K562 (cell line): ENCODE measurements around the gene FANCC.

ENCODE experiments used
- CEBPB ChIP-seq: fragments of 450-650 bp; IDR thresholded peaks from 2 replicates; pipeline ENCODE4 v1.6.1; 2016; ENCODE audit warnings: missing genetic modification characterization, missing compliant biosample characterization
- EP300 ChIP-seq: IDR thresholded peaks from 2 replicates; pipeline ENCODE4 v1.6.1; 2012; ENCODE audit warnings: low read length, improper control_type of control experiment
- ETV5 ChIP-seq: sonication (generic); formaldehyde crosslinking; IDR thresholded peaks from 2 replicates; pipeline ENCODE4 v1.4.0; 2020; ENCODE audit warnings: low read depth, mild to moderate bottlenecking, missing genetic modification reagents
- MAFF ChIP-seq: IDR thresholded peaks from 2 replicates; pipeline ENCODE4 v1.6.1; 2012; ENCODE audit warnings: low read length, improper control_type of control experiment
- MAFK ChIP-seq: IDR thresholded peaks from 2 replicates; pipeline ENCODE4 v1.6.1; 2011; ENCODE audit warnings: low read length, improper control_type of control experiment
- SRSF9 ChIP-seq: fragments of 200-400 bp; formaldehyde crosslinking; IDR thresholded peaks from 2 replicates; pipeline ENCODE4 v1.6.1; 2017; ENCODE audit warnings: low read depth, low read length, borderline replicate concordance
- YY1 ChIP-seq, 3 experiments: IDR thresholded peaks; 2 replicates each; pipeline ENCODE4 v1.6.1; 2011; ENCODE audit warnings: low read length in 2 of 3, mild to moderate bottlenecking in 2 of 3, moderate library complexity in 2 of 3, borderline replicate concordance in 1 of 3, control low read depth in 1 of 3, low read depth in 1 of 3; ENCODE audit not compliant: insufficient read depth in 3 of 3, insufficient replicate concordance in 2 of 3, control insufficient read depth in 1 of 3, insufficient read length in 1 of 3; ENCODE audit errors: extremely low read depth in 1 of 3
- ZBTB17 ChIP-seq: fragments of 450-650 bp; formaldehyde crosslinking; IDR thresholded peaks from 2 replicates; pipeline ENCODE4 v1.4.0; 2020; ENCODE audit warnings: mild to moderate bottlenecking
- ZNF143 ChIP-seq: sonication (generic); formaldehyde crosslinking; IDR thresholded peaks from 2 replicates; pipeline ENCODE4 v1.9.0; 2022; ENCODE audit warnings: mild to moderate bottlenecking, missing genetic modification reagents
- TF ChIP-seq, protein P1 (sequence below), 3 experiments: IDR thresholded peaks in 2 of 3; conservative IDR thresholded peaks in 1 of 3; 2 replicates each; pipeline ENCODE4 v1.5.1; 2011 to 2012; ENCODE audit warnings: low read length in 3 of 3, mild to moderate bottlenecking in 3 of 3, control low read depth in 2 of 3, improper control_type of control experiment in 1 of 3, inconsistent platforms in 1 of 3, low read depth in 1 of 3, mixed read lengths in 1 of 3, moderate library complexity in 1 of 3; ENCODE audit not compliant: insufficient read depth in 2 of 3
- TF ChIP-seq, protein P2 (sequence below): sonication (generic); formaldehyde crosslinking; IDR thresholded peaks from 2 replicates; pipeline ENCODE4 v1.8.0; 2023; ENCODE audit warnings: mild to moderate bottlenecking, missing genetic modification reagents
- TF ChIP-seq, protein P3 (sequence below), 2 experiments: fragments of 450-650 bp; formaldehyde crosslinking in 1 of 2; IDR thresholded peaks; 2 replicates each; pipeline versions ENCODE4 v1.4.0 to v1.6.1; 2014 to 2020; ENCODE audit warnings: mild to moderate bottlenecking in 2 of 2, borderline replicate concordance in 1 of 2, low read depth in 1 of 2

DNA sequence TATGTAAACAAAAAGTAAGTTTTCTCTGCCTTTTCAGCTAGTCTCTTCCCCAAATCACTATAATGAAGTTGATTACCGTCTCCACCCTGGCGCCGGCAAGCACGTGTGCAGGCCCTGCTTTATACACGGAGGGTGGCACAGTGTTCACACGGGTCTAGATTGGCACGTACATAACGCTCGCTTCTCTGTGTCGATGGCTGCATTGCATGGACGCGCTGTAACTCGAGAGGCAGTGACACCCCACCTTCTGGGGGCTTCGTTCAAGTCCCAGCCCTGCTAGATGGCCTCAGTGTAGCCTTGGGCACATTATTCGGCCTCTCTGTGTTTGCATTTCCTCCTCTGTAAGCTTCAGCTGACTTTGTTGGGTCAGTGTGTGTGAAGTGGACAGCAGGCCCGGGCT, 223.9 kb downstream of the FANCC start:
- TF ChIP-seq ETV5 (CRISPR knock-in tag) (no peak), MAFF (no peak), YY1 (IDR thresholded peaks at IDR 0.05; ENCODE audit: borderline replicate concordance in 1 of 3, control insufficient read depth in 1 of 3, extremely low read depth in 1 of 3, insufficient read depth in 3 of 3, insufficient read length in 1 of 3, insufficient replicate concordance in 2 of 3, low read depth in 1 of 3, low read length in 2 of 3) (no peak), MAFK (no peak), CEBPB (tag) (no peak), ZBTB17 (CRISPR knock-in tag) (no peak), SRSF9 (no peak), EP300 (no peak), ZNF143 (no peak)
- TF ChIP-seq, protein P1, sequence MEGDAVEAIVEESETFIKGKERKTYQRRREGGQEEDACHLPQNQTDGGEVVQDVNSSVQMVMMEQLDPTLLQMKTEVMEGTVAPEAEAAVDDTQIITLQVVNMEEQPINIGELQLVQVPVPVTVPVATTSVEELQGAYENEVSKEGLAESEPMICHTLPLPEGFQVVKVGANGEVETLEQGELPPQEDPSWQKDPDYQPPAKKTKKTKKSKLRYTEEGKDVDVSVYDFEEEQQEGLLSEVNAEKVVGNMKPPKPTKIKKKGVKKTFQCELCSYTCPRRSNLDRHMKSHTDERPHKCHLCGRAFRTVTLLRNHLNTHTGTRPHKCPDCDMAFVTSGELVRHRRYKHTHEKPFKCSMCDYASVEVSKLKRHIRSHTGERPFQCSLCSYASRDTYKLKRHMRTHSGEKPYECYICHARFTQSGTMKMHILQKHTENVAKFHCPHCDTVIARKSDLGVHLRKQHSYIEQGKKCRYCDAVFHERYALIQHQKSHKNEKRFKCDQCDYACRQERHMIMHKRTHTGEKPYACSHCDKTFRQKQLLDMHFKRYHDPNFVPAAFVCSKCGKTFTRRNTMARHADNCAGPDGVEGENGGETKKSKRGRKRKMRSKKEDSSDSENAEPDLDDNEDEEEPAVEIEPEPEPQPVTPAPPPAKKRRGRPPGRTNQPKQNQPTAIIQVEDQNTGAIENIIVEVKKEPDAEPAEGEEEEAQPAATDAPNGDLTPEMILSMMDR (IDR thresholded peaks at IDR 0.05 in 2 of 3, conservative IDR thresholded peaks at IDR 0.05 in 1 of 3; ENCODE audit: insufficient read depth in 2 of 3, low read depth in 1 of 3, low read length in 3 of 3), result no peak
- TF ChIP-seq, protein P2, sequence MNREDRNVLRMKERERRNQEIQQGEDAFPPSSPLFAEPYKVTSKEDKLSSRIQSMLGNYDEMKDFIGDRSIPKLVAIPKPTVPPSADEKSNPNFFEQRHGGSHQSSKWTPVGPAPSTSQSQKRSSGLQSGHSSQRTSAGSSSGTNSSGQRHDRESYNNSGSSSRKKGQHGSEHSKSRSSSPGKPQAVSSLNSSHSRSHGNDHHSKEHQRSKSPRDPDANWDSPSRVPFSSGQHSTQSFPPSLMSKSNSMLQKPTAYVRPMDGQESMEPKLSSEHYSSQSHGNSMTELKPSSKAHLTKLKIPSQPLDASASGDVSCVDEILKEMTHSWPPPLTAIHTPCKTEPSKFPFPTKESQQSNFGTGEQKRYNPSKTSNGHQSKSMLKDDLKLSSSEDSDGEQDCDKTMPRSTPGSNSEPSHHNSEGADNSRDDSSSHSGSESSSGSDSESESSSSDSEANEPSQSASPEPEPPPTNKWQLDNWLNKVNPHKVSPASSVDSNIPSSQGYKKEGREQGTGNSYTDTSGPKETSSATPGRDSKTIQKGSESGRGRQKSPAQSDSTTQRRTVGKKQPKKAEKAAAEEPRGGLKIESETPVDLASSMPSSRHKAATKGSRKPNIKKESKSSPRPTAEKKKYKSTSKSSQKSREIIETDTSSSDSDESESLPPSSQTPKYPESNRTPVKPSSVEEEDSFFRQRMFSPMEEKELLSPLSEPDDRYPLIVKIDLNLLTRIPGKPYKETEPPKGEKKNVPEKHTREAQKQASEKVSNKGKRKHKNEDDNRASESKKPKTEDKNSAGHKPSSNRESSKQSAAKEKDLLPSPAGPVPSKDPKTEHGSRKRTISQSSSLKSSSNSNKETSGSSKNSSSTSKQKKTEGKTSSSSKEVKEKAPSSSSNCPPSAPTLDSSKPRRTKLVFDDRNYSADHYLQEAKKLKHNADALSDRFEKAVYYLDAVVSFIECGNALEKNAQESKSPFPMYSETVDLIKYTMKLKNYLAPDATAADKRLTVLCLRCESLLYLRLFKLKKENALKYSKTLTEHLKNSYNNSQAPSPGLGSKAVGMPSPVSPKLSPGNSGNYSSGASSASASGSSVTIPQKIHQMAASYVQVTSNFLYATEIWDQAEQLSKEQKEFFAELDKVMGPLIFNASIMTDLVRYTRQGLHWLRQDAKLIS (CRISPR knock-in tag), result no peak
- TF ChIP-seq, protein P3, sequence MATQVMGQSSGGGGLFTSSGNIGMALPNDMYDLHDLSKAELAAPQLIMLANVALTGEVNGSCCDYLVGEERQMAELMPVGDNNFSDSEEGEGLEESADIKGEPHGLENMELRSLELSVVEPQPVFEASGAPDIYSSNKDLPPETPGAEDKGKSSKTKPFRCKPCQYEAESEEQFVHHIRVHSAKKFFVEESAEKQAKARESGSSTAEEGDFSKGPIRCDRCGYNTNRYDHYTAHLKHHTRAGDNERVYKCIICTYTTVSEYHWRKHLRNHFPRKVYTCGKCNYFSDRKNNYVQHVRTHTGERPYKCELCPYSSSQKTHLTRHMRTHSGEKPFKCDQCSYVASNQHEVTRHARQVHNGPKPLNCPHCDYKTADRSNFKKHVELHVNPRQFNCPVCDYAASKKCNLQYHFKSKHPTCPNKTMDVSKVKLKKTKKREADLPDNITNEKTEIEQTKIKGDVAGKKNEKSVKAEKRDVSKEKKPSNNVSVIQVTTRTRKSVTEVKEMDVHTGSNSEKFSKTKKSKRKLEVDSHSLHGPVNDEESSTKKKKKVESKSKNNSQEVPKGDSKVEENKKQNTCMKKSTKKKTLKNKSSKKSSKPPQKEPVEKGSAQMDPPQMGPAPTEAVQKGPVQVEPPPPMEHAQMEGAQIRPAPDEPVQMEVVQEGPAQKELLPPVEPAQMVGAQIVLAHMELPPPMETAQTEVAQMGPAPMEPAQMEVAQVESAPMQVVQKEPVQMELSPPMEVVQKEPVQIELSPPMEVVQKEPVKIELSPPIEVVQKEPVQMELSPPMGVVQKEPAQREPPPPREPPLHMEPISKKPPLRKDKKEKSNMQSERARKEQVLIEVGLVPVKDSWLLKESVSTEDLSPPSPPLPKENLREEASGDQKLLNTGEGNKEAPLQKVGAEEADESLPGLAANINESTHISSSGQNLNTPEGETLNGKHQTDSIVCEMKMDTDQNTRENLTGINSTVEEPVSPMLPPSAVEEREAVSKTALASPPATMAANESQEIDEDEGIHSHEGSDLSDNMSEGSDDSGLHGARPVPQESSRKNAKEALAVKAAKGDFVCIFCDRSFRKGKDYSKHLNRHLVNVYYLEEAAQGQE (IDR thresholded peaks at IDR 0.05; ENCODE audit: borderline replicate concordance), result no peak
- TF ChIP-seq, protein P3 (CRISPR knock-in tag; IDR thresholded peaks at IDR 0.05; ENCODE audit: low read depth), result no peak
